Osteocyte (in vitro differentiated cells): ENCODE data around the gene FRMPD1. TPM values are rescaled to one million over a fixed set of nuclear protein-coding genes. Genes with fewer than 3 reads are reported as not detected.

Experiments
- DNase-seq: peaks from one replicate; pipeline ENCODE4 v3.0.0; 2021; ENCODE audit warnings: mixed read lengths; ENCODE audit not compliant: unreplicated experiment; ENCODE audit errors: extremely low spot score
- H3K27ac Mint-ChIP-seq: one replicate; pipeline ENCODE4 v1.8.0; 2021; ENCODE audit warnings: mild to moderate bottlenecking, mixed read lengths; ENCODE audit not compliant: unreplicated experiment
- H3K27me3 Mint-ChIP-seq: one replicate; pipeline ENCODE4 v1.8.0; 2021; ENCODE audit warnings: mixed read lengths; ENCODE audit not compliant: unreplicated experiment
- H3K36me3 Mint-ChIP-seq: one replicate; pipeline ENCODE4 v1.8.0; 2021; ENCODE audit warnings: mixed read lengths; ENCODE audit not compliant: unreplicated experiment
- H3K4me1 Mint-ChIP-seq: one replicate; pipeline ENCODE4 v1.8.0; 2021; ENCODE audit warnings: mixed read lengths; ENCODE audit not compliant: unreplicated experiment
- H3K4me3 Mint-ChIP-seq: one replicate; pipeline ENCODE4 v1.8.0; 2021; ENCODE audit warnings: mild to moderate bottlenecking, moderate library complexity, mixed read lengths; ENCODE audit not compliant: unreplicated experiment
- H3K9me3 Mint-ChIP-seq: one replicate; pipeline ENCODE4 v1.8.0; 2021; ENCODE audit warnings: mixed read lengths; ENCODE audit not compliant: unreplicated experiment
- total RNA-seq: library from RNA; stranded (reverse); gene quantifications from 2 replicates; pipeline ENCODE4 v1.2.1, GENCODE V29; 2021
- TF ChIP-seq, protein P1 (sequence below): fragments of 200-600 bp; sonication (generic); IDR thresholded peaks from 2 replicates; pipeline ENCODE4 v1.5.0; 2021; ENCODE audit warnings: antibody characterized with exemption, mild to moderate bottlenecking, moderate library complexity

FRMPD1 gene
- total RNA-seq, 1 donor from 2014 or later: not detected

DNA sequence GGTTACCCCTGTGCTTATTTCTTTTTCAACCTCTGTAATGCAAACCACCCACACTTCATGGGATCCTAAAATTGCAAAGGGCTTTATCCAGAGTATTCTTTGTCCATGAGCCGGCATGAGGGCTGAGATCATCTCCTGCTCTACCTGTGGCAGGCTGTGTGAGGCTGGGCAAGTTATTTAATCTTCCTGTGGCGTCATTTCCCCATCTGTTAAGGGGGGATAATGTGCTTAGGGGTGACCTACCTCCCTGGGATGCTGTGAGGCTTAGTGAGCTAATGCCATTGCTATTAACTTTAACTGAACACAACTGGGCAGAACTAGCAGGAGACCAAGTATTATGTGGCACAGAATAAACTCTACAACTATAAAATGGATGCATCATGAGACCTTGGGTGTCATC lies 17.0 kb downstream of the FRMPD1 start:
- peaks cover 82% of the 10 kb centered on the region for H3K27me3 Mint-ChIP-seq
- H3K27ac Mint-ChIP-seq: no peak overlapping the region
- H3K9me3 Mint-ChIP-seq: no peaks in the 10 kb centered on the region
- no peaks in the 10 kb centered on the region for H3K36me3 Mint-ChIP-seq
- no peak for DNase-seq
- TF ChIP-seq, protein P1, sequence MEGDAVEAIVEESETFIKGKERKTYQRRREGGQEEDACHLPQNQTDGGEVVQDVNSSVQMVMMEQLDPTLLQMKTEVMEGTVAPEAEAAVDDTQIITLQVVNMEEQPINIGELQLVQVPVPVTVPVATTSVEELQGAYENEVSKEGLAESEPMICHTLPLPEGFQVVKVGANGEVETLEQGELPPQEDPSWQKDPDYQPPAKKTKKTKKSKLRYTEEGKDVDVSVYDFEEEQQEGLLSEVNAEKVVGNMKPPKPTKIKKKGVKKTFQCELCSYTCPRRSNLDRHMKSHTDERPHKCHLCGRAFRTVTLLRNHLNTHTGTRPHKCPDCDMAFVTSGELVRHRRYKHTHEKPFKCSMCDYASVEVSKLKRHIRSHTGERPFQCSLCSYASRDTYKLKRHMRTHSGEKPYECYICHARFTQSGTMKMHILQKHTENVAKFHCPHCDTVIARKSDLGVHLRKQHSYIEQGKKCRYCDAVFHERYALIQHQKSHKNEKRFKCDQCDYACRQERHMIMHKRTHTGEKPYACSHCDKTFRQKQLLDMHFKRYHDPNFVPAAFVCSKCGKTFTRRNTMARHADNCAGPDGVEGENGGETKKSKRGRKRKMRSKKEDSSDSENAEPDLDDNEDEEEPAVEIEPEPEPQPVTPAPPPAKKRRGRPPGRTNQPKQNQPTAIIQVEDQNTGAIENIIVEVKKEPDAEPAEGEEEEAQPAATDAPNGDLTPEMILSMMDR: no peak
- H3K4me3 Mint-ChIP-seq: no peak overlapping the region
- H3K4me1 Mint-ChIP-seq: no peaks in the 10 kb centered on the region

DNA sequence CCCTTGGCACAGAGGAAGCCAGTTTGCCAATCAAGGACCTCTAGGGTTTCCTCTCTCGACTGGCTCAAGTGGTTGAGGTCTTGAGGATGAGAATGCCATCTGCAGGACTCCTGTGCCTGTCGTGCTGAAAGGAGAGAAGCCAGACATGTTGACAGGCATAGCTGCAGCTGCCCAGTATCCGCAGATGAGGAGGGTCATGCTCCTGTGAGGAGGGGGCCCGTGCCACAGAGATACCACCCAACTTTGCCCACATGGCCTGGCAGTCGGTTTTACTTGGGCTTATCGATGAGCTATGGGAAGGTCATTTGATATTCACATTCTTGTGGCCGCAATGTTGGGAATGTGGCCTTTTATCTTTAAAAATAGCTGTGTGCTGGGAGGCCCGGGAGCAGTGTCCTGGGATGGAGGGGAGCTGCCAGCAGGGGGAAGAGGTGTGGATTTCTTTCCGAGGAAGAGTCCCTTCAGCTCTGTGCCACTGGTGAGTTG lies 17.4 kb downstream of the FRMPD1 start:
- H3K4me1 Mint-ChIP-seq: no peaks in the 10 kb centered on the region
- H3K4me3 Mint-ChIP-seq: no peak overlapping the region
- no peak overlapping the region for H3K27ac Mint-ChIP-seq
- DNase-seq: no peak
- H3K9me3 Mint-ChIP-seq: no peaks in the 10 kb centered on the region
- peaks cover 80% of the 10 kb centered on the region for H3K27me3 Mint-ChIP-seq
- no peaks in the 10 kb centered on the region for H3K36me3 Mint-ChIP-seq
- TF ChIP-seq, protein P1: no peak

- no peak overlapping the region for H3K4me3 Mint-ChIP-seq
- no peaks in the 10 kb centered on the region for H3K4me1 Mint-ChIP-seq
- H3K27me3 Mint-ChIP-seq: peaks cover 78% of the 10 kb centered on the region
- TF ChIP-seq, protein P1: no peak
- H3K27ac Mint-ChIP-seq: no peak overlapping the region
- no peaks in the 10 kb centered on the region for H3K36me3 Mint-ChIP-seq
- DNase-seq: no peak
- H3K9me3 Mint-ChIP-seq: no peaks in the 10 kb centered on the region
Observed at GRCh38 chr9:37669232-37669631, 18.5 kb downstream of the FRMPD1 start.

DNA sequence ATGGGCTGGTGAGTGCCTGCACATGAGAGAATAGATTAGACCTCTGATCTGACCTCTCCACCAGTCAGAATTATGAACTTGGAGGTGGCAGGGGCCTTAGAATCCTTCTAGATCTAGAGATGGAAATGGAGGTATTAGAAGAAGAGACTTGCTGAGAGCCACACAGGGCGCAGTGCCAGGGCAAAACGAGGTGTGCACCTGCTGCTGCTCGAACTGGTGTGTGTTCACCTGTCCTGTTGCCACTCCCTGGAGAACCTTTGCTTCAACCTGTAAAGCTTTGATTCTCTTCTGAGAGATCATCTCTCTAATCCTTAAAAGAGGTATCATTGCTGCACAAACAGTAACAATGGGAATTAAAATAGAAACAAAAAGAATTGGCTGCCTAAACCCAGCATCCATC lies 24.9 kb downstream of the FRMPD1 start:
- TF ChIP-seq, protein P1: no peak
- no peaks in the 10 kb centered on the region for H3K36me3 Mint-ChIP-seq
- DNase-seq: no peak
- no peaks in the 10 kb centered on the region for H3K9me3 Mint-ChIP-seq
- H3K4me3 Mint-ChIP-seq: no peak overlapping the region
- H3K4me1 Mint-ChIP-seq: no peaks in the 10 kb centered on the region
- no peak overlapping the region for H3K27ac Mint-ChIP-seq
- peaks cover 78% of the 10 kb centered on the region for H3K27me3 Mint-ChIP-seq

DNA sequence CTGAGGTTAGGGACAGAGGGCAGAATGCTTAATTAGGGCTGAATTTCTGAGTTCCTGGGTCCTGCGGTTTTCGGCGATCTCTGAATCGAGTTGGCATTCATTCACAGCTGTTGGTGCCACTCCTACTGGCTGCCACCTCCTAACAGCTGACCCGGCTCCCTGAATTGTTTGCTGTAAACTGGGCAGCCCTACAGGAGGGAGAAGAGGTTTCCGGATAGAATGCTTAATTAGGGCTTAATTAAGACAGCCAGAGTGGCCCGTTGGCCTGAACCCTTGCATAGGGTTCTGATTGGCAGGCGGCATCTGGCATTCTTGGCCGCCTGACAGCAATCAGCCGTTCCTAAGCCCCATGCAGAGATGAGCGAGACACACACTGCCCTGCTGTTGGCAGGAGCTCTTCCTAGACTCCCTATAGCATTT lies 25.7 kb downstream of the FRMPD1 start:
- H3K36me3 Mint-ChIP-seq: no peaks in the 10 kb centered on the region
- H3K27ac Mint-ChIP-seq: no peak overlapping the region
- H3K27me3 Mint-ChIP-seq: peaks cover 76% of the 10 kb centered on the region
- H3K4me3 Mint-ChIP-seq: no peak overlapping the region
- TF ChIP-seq, protein P1: no peak
- H3K9me3 Mint-ChIP-seq: no peaks in the 10 kb centered on the region
- no peaks in the 10 kb centered on the region for H3K4me1 Mint-ChIP-seq
- no peak for DNase-seq
